Kidney (tissue), 14 donors: ENCODE measurements around the gene DDX31. TPM values are rescaled to one million over a fixed set of nuclear protein-coding genes. Genes with fewer than 3 reads are reported as not detected.

Experiments
- DNase-seq, 5 donors: peaks; one replicate each; pipeline ENCODE4 v3.0.0-alpha.2; 2013 to 2020
- FAIRE-seq: peaks from 2 replicates; lab custom pipeline; 2012; peaks lifted over from hg19 to GRCh38; lab: Jason Lieb, UNC
- H3K27ac ChIP-seq, 2 donors: one replicate each; pipeline ENCODE4 v1.7.0; 2013; ENCODE audit warnings: low read depth in 2 of 2, low read length in 2 of 2, inconsistent platforms in 1 of 2
- H3K27me3 ChIP-seq: one replicate; pipeline ENCODE4 v1.7.1; 2013; ENCODE audit warnings: low read length, inconsistent platforms; ENCODE audit not compliant: control insufficient read depth, insufficient read depth
- H3K36me3 ChIP-seq, 3 donors: one replicate each; pipeline versions ENCODE4 v1.7.0 to v1.7.1; 2013; ENCODE audit warnings: low read length in 3 of 3, control low read depth in 1 of 3, inconsistent platforms in 1 of 3; ENCODE audit not compliant: insufficient read depth in 3 of 3, control insufficient read depth in 2 of 3
- H3K4me1 ChIP-seq, 3 donors: one replicate each; pipeline versions ENCODE4 v1.7.0 to v1.7.1; 2013; ENCODE audit warnings: low read length in 3 of 3, inconsistent platforms in 1 of 3, low read depth in 1 of 3; ENCODE audit not compliant: control insufficient read depth in 2 of 3, insufficient read depth in 2 of 3
- H3K4me3 ChIP-seq, 3 donors: one replicate each; pipeline versions ENCODE4 v1.7.0 to v1.8.1; 2013; ENCODE audit warnings: low read length in 3 of 3, control low read depth in 1 of 3, inconsistent platforms in 1 of 3
- H3K9ac ChIP-seq, 3 donors: one replicate each; pipeline versions ENCODE4 v1.7.0 to v1.7.1; 2013; ENCODE audit warnings: low read length in 3 of 3, control low read depth in 1 of 3, inconsistent platforms in 1 of 3
- H3K9me3 ChIP-seq, 3 donors: one replicate each; pipeline versions ENCODE4 v1.7.0 to v1.7.1; 2013; ENCODE audit warnings: low read length in 3 of 3, control low read depth in 1 of 3, inconsistent platforms in 1 of 3; ENCODE audit not compliant: control insufficient read depth in 2 of 3, insufficient read depth in 1 of 3
- intact Hi-C: fragments of 100-400 bp; cut with DNase I; formaldehyde crosslinking; loops from one replicate; pipeline ENCODE4 v1.11.1; 2022
- polyA plus RNA-seq: library from polyadenylated mRNA; stranded (reverse); fragments of 350-450 nt; fragmentation: Illumina TruSeq; extraction: RNeasy Lipid Tissue Mini Kit (QIAGEN cat#74804); gene quantifications from one replicate; pipeline ENCODE4 v1.2.3, GENCODE V29; 2014; ENCODE audit warnings: low read depth, low replicate concordance; ENCODE audit not compliant: insufficient read depth
- total RNA-seq: library from RNA; stranded (reverse); fragmentation: NEBNext Ultra II Directional; extraction: Animal tissue kit (Norgen Biotek cat#: 25700); gene quantifications from one replicate; pipeline ENCODE4 v1.2.1, GENCODE V29; 2021
- TF ChIP-seq, protein P1 (sequence below): IDR thresholded peaks from 3 replicates; pipeline ENCODE4 v1.5.1; 2012; ENCODE audit warnings: mild to moderate bottlenecking, moderate library complexity, borderline replicate concordance; ENCODE audit not compliant: insufficient read depth; ENCODE audit errors: extremely low read depth
- donor health status: control.
- donor health status: control.
- donor health status: control.
- donor health status: control.
- donor health status: control.
- donor health status: DM: yes; HTN: yes; CAD: no.
- donor health status: Normal renal cell carcinoma (clear cell type).

The DDX31 gene
- total and polyA plus RNA-seq, 2 donors from 2014 or later = 6.4 to 27.6 TPM

DNA sequence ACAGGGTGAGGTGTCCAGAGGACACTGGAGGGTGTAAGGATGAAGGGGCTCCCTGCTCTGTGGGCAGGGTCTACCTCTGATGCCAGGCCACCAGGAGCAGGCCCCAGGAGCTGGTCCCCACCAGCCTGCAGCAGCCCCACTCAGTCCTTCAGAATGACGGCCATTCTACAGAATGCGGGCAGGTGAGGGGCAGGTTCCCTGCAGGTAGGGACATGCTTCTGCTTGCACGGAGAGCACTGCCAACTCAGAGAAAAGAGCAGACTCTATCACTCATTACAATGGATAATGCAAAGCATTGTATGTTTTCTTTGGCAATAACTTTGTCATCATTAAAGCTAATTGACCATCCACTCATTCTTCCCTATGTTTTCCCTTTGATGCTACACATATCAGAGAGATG, 39.0 kb downstream of the DDX31 start:
- DNase-seq (no peak), FAIRE-seq (no peak)
- Histone ChIP-seq H3K4me3 (no peak overlapping the region), H3K36me3 (peaks cover 3 to 30% (median 16%) of the 10 kb centered on the region in 3 donors), H3K27ac (no peak overlapping the region), H3K9ac (no peak overlapping the region), H3K9me3 (no peaks in the 10 kb centered on the region), H3K4me1 (no peaks in the 10 kb centered on the region), H3K27me3 (no peaks in the 10 kb centered on the region)
- intact Hi-C loops = no loop called here
- TF ChIP-seq, protein P1, sequence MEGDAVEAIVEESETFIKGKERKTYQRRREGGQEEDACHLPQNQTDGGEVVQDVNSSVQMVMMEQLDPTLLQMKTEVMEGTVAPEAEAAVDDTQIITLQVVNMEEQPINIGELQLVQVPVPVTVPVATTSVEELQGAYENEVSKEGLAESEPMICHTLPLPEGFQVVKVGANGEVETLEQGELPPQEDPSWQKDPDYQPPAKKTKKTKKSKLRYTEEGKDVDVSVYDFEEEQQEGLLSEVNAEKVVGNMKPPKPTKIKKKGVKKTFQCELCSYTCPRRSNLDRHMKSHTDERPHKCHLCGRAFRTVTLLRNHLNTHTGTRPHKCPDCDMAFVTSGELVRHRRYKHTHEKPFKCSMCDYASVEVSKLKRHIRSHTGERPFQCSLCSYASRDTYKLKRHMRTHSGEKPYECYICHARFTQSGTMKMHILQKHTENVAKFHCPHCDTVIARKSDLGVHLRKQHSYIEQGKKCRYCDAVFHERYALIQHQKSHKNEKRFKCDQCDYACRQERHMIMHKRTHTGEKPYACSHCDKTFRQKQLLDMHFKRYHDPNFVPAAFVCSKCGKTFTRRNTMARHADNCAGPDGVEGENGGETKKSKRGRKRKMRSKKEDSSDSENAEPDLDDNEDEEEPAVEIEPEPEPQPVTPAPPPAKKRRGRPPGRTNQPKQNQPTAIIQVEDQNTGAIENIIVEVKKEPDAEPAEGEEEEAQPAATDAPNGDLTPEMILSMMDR = no peak

- intact Hi-C loops = no loop called here
- Histone ChIP-seq H3K9me3 (no peaks in the 10 kb centered on the region), H3K4me1 (no peaks in the 10 kb centered on the region), H3K4me3 (no peak overlapping the region), H3K27ac (no peak overlapping the region), H3K36me3 (peaks cover 3 to 34% (median 16%) of the 10 kb centered on the region in 3 donors), H3K9ac (no peak overlapping the region), H3K27me3 (no peaks in the 10 kb centered on the region)
- TF ChIP-seq, protein P1 = no peak
- DNase-seq (peak in 2 of 5 donors; percentile 40 to 44), FAIRE-seq (no peak)
These were observed 39.7 kb downstream of the DDX31 start for GRCh38 chr9:132630116-132630515.

GRCh38 chr9:132628746-132629145, 41.0 kb downstream of the DDX31 start:
- TF ChIP-seq, protein P1 = no peak
- H3K36me3 ChIP-seq = peaks cover 3 to 38% (median 16%) of the 10 kb centered on the region in 3 donors
- intact Hi-C loops = no loop called here

GRCh38 chr9:132627594-132627993, 42.2 kb downstream of the DDX31 start:
- no peak overlapping the region for H3K4me3 ChIP-seq
- DNase-seq (no peak), FAIRE-seq (no peak)
- no peaks in the 10 kb centered on the region for H3K9me3 ChIP-seq
- H3K4me1 ChIP-seq = no peaks in the 10 kb centered on the region
- intact Hi-C loops = no loop called here
- no peaks in the 10 kb centered on the region for H3K27me3 ChIP-seq
- TF ChIP-seq, protein P1 = no peak
- H3K27ac ChIP-seq = no peak overlapping the region
- peaks cover 3 to 38% (median 14%) of the 10 kb centered on the region in 3 donors for H3K36me3 ChIP-seq
- H3K9ac ChIP-seq = no peak overlapping the region

More at GRCh38 chr9:132628746-132629145, 41.0 kb downstream of the DDX31 start:
- DNase-seq = no peak
- no peak for FAIRE-seq
- Histone ChIP-seq H3K27me3 (no peaks in the 10 kb centered on the region), H3K27ac (no peak overlapping the region), H3K4me1 (no peaks in the 10 kb centered on the region), H3K4me3 (no peak overlapping the region), H3K9me3 (no peaks in the 10 kb centered on the region), H3K9ac (no peak overlapping the region)
